NB4 (cell line): Measurements from ENCODE around the gene C5.

Source experiments
- CTCF ChIP-seq: IDR thresholded peaks from one replicate; pipeline ENCODE4 v1.5.1; 2012; ENCODE audit warnings: low read depth, low read length
- MAX ChIP-seq: IDR thresholded peaks from 2 replicates; pipeline ENCODE4 v1.6.1; 2011; ENCODE audit warnings: low read depth, low read length
- POLR2A ChIP-seq: IDR thresholded peaks from 2 replicates; pipeline ENCODE4 v1.6.1; 2011; ENCODE audit warnings: mild to moderate bottlenecking; ENCODE audit not compliant: insufficient read length; ENCODE audit errors: extremely low read depth

GRCh38 chr9:120905315-120906164 is 144.5 kb downstream of the C5 start:
- TF ChIP-seq CTCF (no peak), POLR2A (no peak), MAX (no peak)
